HUES64 (cell line): ENCODE results near the gene SLC29A2.
A peak's percentile ranks its signal among the peaks of the same experiment; 100 is the strongest.
"Not testable (repeated sequence)": the region's sequence is repeated elsewhere in the genome, so short reads cannot be mapped to it uniquely, and the experiment has no call there.

Source experiments
- H3K27ac ChIP-seq: 2 replicates; pipeline ENCODE4 v1.7.0; 2013; ENCODE audit warnings: low read depth, low read length, inconsistent platforms
- H3K27me3 ChIP-seq: 2 replicates; pipeline ENCODE4 v1.6.1; 2013; ENCODE audit warnings: mild to moderate bottlenecking, low read length; ENCODE audit not compliant: insufficient read depth
- H3K36me3 ChIP-seq: 2 replicates; pipeline ENCODE4 v1.6.1; 2013; ENCODE audit warnings: mild to moderate bottlenecking, low read length; ENCODE audit not compliant: insufficient read depth
- H3K4me1 ChIP-seq: 2 replicates; pipeline ENCODE4 v1.6.1; 2013; ENCODE audit warnings: mild to moderate bottlenecking, low read length, moderate library complexity; ENCODE audit not compliant: insufficient read depth
- H3K4me3 ChIP-seq: 2 replicates; pipeline ENCODE4 v1.5.1; 2013; ENCODE audit warnings: mild to moderate bottlenecking, low read length, moderate library complexity
- H3K9ac ChIP-seq: 2 replicates; pipeline ENCODE4 v1.6.1; 2013; ENCODE audit warnings: mild to moderate bottlenecking, low read depth, low read length
- H3K9me3 ChIP-seq: 2 replicates; pipeline ENCODE4 v1.6.1; 2013; ENCODE audit warnings: low read depth, low read length; ENCODE audit not compliant: insufficient read depth
- WGBS: fragments of 150-250, 120-280 bp; methylation state at CpG from one replicate; pipeline ENCODE4 v1.1.7; 2013; ENCODE audit warnings: missing lambda C conversion rate; 5-methylcytosine and 5-hydroxymethylcytosine counted together

Gene SLC29A2

DNA sequence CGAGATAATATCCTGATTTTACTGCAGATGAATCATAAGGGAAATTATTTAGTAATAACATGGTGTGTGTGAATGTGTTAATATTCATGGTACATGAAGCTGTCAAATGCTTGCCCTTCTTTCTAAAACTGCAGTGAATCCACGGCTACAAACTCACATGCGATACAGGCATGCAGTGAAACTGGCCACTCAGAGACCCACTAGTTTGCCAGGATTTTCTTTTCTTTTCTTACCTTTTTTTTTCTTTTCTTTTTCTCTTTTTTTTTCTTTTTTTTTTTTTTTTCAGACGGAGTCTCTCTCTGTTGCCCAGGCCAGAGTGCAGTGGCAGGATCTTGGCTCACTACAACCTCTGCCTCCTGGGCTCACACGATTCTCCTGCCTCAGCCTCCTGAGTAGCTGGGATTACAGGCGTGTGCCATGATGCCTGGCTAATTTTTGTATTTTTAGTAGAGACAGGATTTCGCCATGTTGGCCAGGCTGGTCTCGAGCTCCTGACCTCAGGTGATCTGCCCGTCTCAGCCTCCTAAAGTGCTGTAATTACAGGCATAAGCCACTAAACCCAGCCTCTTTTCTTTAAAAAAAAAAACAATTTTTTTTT, 2.2 kb upstream of the SLC29A2 start:
- peaks cover 22% of the 10 kb centered on the region for H3K4me1 ChIP-seq
- WGBS = 89% methylated on average over 9 of the region's 9 CpGs
- not testable (repeated sequence) for H3K27ac ChIP-seq, H3K9me3 ChIP-seq, H3K4me3 ChIP-seq, H3K27me3 ChIP-seq, H3K9ac ChIP-seq
- H3K36me3 ChIP-seq = peaks cover 10% of the 10 kb centered on the region

DNA sequence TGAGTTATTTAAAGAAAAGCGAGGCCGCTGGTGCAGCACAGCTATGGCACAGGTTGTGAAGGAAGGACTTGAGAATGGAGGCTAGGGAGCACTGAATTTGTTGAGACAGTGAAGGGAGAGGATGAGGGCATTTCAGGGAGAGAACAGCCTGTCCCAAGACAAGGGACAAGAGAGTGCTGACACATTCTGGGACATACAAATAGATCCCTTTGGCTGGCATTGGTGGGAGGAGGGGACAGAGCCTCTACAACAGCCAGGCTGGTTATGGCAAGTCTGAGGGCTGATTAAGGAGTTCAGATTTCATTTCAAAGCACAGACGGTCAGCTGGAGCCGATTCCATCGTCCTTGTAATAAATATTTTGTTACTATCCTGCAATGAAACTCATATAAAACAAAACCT, 1.7 kb upstream of the SLC29A2 start:
- WGBS = 80% methylated on average over 5 of the region's 5 CpGs
- Histone ChIP-seq H3K4me3 (no peak overlapping the region), H3K9me3 (no peaks in the 10 kb centered on the region), H3K27me3 (no peaks in the 10 kb centered on the region), H3K9ac (no peak overlapping the region), H3K27ac (no peak overlapping the region), H3K36me3 (peaks cover 15% of the 10 kb centered on the region), H3K4me1 (peaks cover 22% of the 10 kb centered on the region)

DNA sequence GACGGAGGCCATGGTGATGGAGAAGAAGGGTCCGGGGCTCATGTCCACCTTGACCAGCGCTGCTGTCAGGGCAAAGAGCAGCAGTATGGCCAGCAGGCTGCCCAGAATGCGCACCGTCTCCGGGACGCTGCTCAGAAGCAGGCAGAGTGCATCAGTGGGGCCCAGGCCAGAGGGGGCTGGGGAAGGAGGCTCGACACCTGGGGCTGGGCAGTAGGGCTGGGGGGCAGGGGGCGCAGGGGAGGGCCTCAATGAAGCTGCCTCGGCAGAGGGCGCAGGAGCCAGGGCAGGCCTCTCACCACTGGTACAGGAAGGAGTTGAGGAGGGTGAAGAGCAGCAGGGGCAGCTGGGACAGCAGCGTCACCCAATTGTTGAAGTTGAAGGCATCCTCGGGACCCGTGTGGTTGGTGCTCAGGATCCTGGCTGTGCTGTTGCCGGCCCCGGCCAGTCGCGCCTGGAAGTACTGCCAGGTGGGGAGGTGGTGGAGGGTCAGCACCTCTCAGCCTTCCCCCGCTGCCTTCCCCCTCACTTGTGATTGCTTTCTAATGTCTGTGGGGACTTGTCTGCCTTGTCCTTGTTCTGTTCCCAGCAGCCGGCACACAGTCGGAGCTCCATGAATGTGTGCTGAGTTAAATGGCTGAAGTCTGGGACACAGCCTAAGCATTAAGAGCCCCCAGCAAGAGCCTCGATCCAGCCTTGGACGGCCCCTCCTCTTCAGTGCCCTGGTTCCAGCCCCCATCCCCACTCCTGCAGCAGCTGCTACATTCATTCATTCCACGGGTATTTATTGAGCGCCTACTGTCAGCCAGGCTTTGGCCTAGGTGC, 2.3 kb downstream of the SLC29A2 start:
- Histone ChIP-seq H3K4me3 (peak overlapping the region; percentile 91), H3K27ac (peak overlapping the region; percentile 63; the same call in 1 of the 2 replicates), H3K36me3 (peaks cover 49% of the 10 kb centered on the region), H3K27me3 (no peaks in the 10 kb centered on the region), H3K4me1 (peaks cover 22% of the 10 kb centered on the region), H3K9me3 (no peaks in the 10 kb centered on the region), H3K9ac (peak overlapping the region; percentile 53; the same call in 1 of the 2 replicates)
- 94% methylated on average over 24 of the region's 25 CpGs for WGBS

DNA sequence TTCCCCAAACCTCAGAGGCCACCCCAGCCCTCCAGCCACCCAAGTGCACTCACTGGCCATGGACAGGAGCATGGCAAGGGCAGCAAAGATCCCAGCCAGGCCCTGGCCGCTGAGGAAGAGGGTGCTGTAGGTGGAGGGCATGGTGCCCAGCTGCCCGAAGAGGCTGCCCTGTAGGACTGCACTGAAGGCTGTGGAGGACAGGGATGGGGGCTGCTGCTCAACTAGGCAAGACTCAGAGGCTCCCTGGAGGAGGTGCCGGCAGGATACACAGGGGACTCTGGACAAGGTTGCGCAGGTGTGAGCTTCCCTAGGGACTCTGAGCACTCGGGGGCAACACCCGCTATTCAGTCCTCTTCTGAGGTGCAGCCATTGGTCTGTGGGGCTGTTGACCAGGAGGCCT, 3.1 kb downstream of the SLC29A2 start:
- Histone ChIP-seq H3K36me3 (peaks cover 52% of the 10 kb centered on the region), H3K9ac (no peak overlapping the region), H3K4me1 (peaks cover 20% of the 10 kb centered on the region), H3K27ac (no peak overlapping the region), H3K4me3 (no peak overlapping the region), H3K9me3 (no peaks in the 10 kb centered on the region), H3K27me3 (no peaks in the 10 kb centered on the region)
- WGBS = 96% methylated on average over 6 of the region's 6 CpGs

DNA sequence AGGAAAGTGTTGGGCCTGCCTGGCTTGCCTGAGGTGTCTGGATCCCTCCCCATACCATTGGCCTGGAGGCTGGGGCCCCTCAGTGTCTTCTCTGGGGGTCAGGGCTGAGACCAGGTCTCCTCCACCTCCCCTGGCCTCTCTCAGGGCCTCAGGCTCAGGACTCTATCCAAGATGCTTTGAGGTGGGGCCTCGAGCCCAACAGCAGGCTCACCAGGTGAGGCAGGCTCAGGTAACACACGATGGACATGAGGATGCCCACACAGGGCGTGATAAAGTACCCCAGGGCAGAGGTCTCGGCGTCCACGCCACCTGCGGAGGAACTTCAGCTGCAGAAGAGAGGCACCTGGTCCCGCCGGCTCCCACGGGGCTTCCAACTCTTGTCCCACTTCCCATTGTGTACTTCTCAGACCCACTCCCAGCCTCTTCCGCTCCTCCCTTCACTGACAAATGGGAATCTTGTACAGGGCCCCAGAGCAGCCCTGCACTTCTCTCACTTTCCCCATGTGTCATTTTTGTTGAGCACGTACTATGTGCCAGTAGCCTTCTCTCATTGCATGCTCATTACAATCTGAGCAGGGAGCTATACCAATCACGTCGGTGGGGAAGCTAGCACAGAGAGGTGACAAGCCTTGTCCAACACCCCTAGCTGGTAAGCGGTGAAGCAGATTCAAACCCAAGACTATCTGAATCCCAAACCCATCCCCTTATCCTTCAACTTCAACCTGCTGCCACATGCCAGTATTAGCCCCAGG, 3.8 kb downstream of the SLC29A2 start:
- WGBS = 96% methylated on average over 15 of the region's 15 CpGs
- Histone ChIP-seq H3K27me3 (no peaks in the 10 kb centered on the region), H3K36me3 (peaks cover 59% of the 10 kb centered on the region), H3K9ac (no peak overlapping the region), H3K9me3 (no peaks in the 10 kb centered on the region), H3K4me1 (peaks cover 15% of the 10 kb centered on the region), H3K4me3 (no peak overlapping the region), H3K27ac (no peak overlapping the region)

DNA sequence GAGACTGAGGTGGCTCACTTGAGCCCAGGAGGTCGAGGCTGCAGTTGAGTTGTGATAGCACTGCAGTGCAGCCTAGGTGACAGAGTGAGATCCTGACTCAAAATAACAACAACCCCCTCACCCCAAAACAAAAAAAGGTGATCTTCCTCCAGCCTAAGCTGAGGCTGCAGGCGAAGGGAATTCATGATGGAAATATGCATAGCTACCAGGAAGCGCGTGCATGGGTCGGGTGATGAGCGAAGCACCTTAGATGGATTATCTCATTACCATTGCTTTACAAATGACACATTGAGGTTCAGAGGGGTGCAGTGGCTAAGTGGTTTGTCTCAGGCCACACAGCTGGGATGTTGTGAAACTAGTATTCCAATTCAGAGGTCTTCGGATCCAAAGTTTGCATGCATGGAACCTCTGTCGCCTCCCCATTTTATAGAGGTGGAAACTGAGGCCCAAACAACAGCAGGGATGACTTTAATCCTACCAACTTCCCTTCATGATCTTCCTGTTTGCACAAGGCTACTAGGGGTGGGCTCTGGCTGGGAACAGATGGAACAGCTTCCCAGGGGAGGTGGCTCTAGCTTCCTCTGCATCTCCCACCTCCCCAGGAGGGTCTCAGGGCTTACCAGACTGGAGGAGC, 4.6 kb downstream of the SLC29A2 start:
- no peak overlapping the region for H3K9ac ChIP-seq
- no peak overlapping the region for H3K4me3 ChIP-seq
- H3K36me3 ChIP-seq = peaks cover 66% of the 10 kb centered on the region
- 97% methylated on average over 6 of the region's 8 CpGs for WGBS
- peaks cover 10% of the 10 kb centered on the region for H3K4me1 ChIP-seq
- no peaks in the 10 kb centered on the region for H3K27me3 ChIP-seq
- no peak overlapping the region for H3K27ac ChIP-seq
- no peaks in the 10 kb centered on the region for H3K9me3 ChIP-seq

DNA sequence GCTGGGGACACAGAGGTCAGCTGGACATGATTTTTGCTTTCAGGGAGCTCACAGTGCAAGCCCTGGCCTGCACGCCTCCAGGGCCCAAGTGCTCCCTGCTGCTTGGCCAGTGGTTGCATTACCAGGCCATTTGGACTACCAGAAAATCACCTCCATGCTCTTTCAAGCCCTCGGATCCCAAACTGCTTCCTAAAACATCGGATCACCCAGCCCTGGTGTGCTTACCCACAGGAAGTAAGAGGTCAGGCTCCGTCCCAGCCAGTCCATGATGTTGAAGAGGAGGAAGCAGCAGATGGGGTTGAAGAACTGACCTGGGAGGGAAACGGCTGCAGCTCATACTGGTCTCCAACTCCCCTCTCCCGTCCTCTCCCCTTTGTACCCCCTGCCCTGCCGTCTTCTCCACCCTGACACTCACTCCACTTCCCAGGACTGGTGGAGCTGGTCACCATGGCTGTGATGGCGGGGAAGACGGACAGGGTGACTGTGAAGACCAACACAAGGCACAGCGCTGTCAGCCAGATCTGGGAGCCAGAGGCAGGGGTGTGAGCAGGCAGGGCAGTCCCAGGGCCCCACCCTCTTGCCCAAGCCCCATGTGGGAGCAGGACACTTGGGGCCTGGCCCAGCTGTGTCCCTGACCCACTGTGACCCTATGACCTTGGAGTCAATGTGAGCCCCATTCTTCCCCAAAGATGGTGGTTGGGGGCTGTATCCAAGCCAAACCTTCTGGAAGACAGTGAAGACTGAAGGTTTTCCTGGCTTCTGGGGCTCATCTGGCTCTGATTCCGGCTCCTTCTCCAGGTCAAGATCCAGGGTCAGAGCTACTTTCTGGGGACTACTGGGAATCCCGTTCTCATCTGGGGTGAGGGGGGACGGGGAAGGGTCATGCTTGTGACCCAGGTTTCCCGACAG, 5.6 kb downstream of the SLC29A2 start:
- H3K27ac ChIP-seq = no peak overlapping the region
- H3K9ac ChIP-seq = no peak overlapping the region
- no peaks in the 10 kb centered on the region for H3K27me3 ChIP-seq
- H3K4me3 ChIP-seq = no peak overlapping the region
- peaks cover 71% of the 10 kb centered on the region for H3K36me3 ChIP-seq
- WGBS = 94% methylated on average over 14 of the region's 14 CpGs
- H3K4me1 ChIP-seq = peaks cover 10% of the 10 kb centered on the region
- no peaks in the 10 kb centered on the region for H3K9me3 ChIP-seq

DNA sequence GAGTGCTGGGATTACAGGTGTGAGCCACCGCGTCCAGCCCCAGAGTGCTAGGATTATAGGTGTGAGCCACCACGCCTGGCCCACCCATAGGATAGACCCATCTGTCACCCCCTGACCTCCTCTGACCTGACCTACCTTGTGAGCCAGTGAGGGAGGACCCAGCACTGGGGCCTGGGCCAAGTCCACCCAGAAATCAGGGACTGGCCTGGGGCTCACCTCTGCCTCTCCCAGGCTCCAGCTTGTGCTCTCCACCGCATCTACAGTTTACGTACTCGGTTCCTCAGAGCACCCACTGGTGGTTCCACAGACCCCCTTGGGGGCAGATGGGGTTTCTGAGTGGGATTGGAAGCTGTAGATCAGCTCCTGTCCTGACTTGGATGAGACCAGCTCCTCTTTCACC, 6.4 kb downstream of the SLC29A2 start:
- Histone ChIP-seq H3K27me3 (no peaks in the 10 kb centered on the region), H3K9me3 (no peaks in the 10 kb centered on the region), H3K36me3 (peaks cover 71% of the 10 kb centered on the region), H3K27ac (no peak overlapping the region), H3K4me1 (peaks cover 8% of the 10 kb centered on the region), H3K4me3 (no peak overlapping the region), H3K9ac (no peak overlapping the region)
- WGBS = 98% methylated on average over 6 of the region's 6 CpGs

DNA sequence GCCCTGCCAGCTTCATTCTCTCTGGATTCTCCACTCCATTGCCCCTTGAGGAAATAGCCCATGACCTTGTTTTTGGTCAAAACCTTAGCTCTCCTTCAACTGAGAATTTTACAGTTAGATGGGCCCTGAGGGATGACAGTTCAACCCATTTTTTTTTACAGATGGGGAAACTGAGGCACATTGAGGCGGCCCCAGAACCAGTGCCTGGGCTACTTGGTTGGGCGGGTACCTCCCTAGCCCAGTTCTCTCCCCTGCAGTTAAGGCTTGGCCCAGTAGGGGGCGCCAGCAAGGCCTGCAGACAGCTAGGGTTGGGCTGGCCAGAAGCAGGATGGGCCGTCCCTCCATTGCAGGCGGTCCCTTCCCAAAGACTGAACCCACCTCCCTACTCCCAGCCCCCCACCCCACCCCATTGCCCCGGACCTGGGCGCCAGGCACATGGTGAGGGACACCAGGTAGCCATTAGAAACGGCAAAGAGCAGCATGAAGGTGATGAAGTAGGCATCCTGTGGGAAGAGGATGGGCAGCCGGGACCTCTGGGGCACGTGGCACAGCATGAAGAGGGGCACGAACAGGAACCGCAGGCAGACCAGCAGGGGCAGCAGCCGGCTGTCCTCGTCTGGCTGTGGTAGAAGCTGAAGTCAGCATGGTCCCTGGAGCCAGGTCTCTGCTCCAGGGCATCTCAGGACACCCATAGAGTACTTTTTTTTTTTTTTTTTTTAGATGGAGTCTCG, 7.6 kb downstream of the SLC29A2 start:
- 65% methylated on average over 15 of the region's 15 CpGs for WGBS
- H3K36me3 ChIP-seq = peaks cover 62% of the 10 kb centered on the region
- H3K27me3 ChIP-seq = no peaks in the 10 kb centered on the region
- no peaks in the 10 kb centered on the region for H3K4me1 ChIP-seq
- no peak overlapping the region for H3K4me3 ChIP-seq
- H3K27ac ChIP-seq = no peak overlapping the region
- no peaks in the 10 kb centered on the region for H3K9me3 ChIP-seq
- no peak overlapping the region for H3K9ac ChIP-seq

DNA sequence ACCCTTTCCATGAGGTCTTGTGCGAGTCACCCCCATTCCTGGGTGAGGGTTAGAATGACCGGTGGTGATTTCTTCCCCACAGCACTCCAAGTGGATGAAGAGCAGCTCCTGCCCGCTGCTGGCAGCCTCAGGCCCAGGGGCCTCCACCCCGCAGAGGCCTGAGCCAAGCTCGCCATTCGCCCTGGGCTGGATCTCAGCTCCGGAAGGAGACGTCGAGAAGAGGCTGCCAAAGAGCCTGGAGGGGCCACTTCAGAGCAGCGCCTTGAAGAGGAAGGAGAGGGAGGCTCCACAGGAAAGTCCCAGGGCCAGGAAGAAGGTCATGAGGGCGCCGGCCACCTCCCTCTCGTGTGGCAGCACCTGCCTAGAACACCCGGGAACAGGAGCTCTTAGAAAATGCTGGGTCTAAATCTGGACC, 8.4 kb downstream of the SLC29A2 start:
- H3K9me3 ChIP-seq = no peaks in the 10 kb centered on the region
- H3K4me1 ChIP-seq = no peaks in the 10 kb centered on the region
- WGBS = 97% methylated on average over 14 of the region's 14 CpGs
- H3K4me3 ChIP-seq = no peak overlapping the region
- no peak overlapping the region for H3K9ac ChIP-seq
- H3K36me3 ChIP-seq = peaks cover 55% of the 10 kb centered on the region
- no peak overlapping the region for H3K27ac ChIP-seq
- no peaks in the 10 kb centered on the region for H3K27me3 ChIP-seq
